GM12864 (cell line): Measurements from ENCODE around the gene ABRACL.

ENCODE experiments used
- DNase-seq: peaks from one replicate; pipeline ENCODE4 v3.0.0-alpha.2; 2011; ENCODE audit warnings: low read depth
- H3K4me3 ChIP-seq: 2 replicates; pipeline ENCODE4 v1.5.1; 2011; ENCODE audit warnings: mild to moderate bottlenecking, low read depth, low read length, control low read depth
- CTCF ChIP-seq: IDR thresholded peaks from 2 replicates; pipeline ENCODE4 v1.5.1; 2011; ENCODE audit warnings: low read depth, mild to moderate bottlenecking, moderate library complexity, low read length, control low read depth, inconsistent platforms; ENCODE audit errors: missing control alignments

Gene ABRACL

DNA sequence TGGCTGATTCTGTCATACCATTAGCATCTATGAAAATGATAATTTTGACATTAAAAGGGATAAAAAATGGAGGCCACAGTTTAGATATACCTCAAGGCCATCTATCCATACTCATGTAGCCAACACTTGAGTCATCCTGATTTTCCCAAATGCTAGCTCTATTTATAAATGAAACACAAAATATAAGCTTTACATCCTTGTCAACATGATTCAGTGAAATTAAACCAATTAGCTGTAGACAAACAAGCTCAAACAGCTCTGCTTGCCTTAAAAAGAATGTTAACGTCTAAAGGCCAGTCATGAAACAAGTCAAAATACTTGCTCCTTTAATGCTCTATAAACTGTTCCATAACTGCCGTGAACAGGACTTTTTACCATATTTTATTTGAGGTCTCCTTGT lies 40.3 kb downstream of the ABRACL start:
- H3K4me3 ChIP-seq = no peak overlapping the region
- DNase-seq = no peak
- no peak for TF ChIP-seq CTCF

DNA sequence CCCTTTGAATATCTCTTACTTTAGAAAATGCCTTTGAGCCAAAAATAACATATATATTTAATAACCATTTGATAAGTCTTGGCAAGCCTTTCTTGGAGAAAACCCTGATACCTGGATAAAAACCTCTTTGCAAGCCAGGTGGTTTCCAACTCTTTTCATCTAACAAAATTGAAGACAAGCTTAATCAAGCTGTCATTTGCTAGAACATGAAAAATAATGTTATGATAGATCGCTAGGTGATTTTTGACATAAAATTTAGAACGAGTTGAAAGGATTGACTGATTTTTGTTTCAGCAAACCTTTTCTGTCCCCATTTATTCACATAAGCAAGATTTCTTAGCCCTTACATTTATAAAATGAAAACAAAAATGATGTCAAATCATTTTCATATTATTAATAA lies 44.6 kb downstream of the ABRACL start:
- no peak for TF ChIP-seq CTCF
- H3K4me3 ChIP-seq = no peak overlapping the region
- no peak for DNase-seq

GRCh38 chr6:139079018-139079417 lies 50.5 kb downstream of the ABRACL start:
- TF ChIP-seq CTCF = no peak
- H3K4me3 ChIP-seq = no peak overlapping the region
- no peak for DNase-seq

GRCh38 chr6:139080255-139080920 lies 51.8 kb downstream of the ABRACL start:
- TF ChIP-seq CTCF = no peak
- no peak overlapping the region for H3K4me3 ChIP-seq
- no peak for DNase-seq

DNA sequence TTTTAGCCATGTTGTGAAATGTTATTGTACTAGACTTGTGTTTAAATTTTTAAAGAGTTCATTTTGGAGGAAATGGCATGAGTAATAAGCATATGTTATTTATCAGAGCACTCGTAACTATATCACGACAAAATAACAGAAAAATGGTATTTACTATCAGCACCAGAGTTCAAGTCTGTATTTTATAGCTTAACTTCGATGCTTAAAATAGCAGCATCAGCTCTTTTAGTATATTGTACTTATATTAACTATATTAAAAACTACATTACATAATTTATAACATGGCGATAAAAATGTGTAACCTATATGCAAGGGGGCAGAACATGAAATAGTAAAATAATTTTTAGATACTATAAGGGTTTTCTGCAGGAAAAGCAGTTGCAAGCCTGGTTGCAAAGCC lies 52.9 kb downstream of the ABRACL start:
- no peak for DNase-seq
- H3K4me3 ChIP-seq = no peak overlapping the region
- TF ChIP-seq CTCF = no peak

DNA sequence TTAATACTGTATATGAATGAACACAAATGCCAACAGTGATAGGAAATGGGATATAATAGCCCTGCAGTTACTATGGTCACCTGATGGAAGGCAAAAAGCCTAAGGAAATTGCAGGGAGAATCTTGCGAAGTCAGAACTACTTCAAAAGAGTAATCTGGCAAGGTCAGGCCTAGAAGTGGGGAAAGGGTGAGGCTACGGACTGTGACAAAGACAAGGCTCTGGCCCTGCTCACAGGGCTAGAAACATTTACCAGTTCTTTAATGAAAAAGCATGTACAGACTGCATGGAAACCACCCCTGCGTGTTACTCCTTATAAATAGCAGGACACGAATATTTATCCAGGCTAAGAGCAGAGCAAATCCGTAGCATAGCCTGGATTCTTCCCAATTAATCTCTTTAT lies 53.8 kb downstream of the ABRACL start:
- no peak for DNase-seq
- TF ChIP-seq CTCF = no peak
- no peak overlapping the region for H3K4me3 ChIP-seq

DNA sequence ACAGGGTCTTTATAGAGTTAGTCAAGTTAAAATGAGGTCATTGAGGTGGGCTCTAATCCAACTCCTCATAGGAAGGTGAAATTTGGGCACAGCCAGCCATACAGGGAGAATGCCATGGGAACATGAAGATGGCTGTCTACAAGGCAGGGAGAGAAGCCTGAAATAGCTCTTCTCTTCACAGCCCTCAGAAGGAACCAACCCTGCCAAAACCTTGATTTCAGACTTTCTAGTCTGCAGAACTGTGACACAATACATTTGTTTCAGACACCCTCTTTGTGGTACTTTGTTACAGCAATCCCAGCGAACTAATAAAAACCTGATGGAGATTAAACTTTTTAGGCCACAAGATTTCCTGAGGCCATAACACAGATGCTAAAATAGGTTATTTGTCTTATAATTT lies 63.3 kb downstream of the ABRACL start:
- no peak overlapping the region for H3K4me3 ChIP-seq
- TF ChIP-seq CTCF = no peak
- no peak for DNase-seq
